BJ (cell line): Measurements from ENCODE around the gene MBD5. TPM values are rescaled to one million over a fixed set of nuclear protein-coding genes. Genes with fewer than 3 reads are reported as not detected.

Source experiments
- CTCF ChIA-PET: fragments of 350-600 bp; formaldehyde crosslinking; extraction: SDS; loops from one replicate; lab custom pipeline; 2021; ENCODE audit warnings: antibody characterized with exemption, inconsistent platforms; lab: Yijun Ruan, JAX
- POLR2A ChIA-PET: fragments of 300-600 bp; sonication (Branson Sonifier 250); formaldehyde crosslinking; extraction: SDS; loops from one replicate; lab custom pipeline; 2021; ENCODE audit warnings: antibody characterized with exemption; lab: Charles Lee
- DNase-seq: peaks from one replicate; pipeline ENCODE4 v3.0.0-alpha.2; 2011; ENCODE audit warnings: low read depth
- H3K27me3 ChIP-seq: 2 replicates; pipeline ENCODE4 v1.6.0; 2011; ENCODE audit warnings: low read length; ENCODE audit not compliant: control insufficient read depth, insufficient read depth
- H3K36me3 ChIP-seq: 2 replicates; pipeline ENCODE4 v1.5.1; 2011; ENCODE audit warnings: low read length; ENCODE audit not compliant: control insufficient read depth, insufficient read depth
- H3K4me3 ChIP-seq: 2 replicates; pipeline ENCODE4 v1.5.1; 2011; ENCODE audit warnings: low read depth, mild to moderate bottlenecking, control low read depth, low read length
- CTCF ChIP-seq: IDR thresholded peaks from 2 replicates; pipeline ENCODE4 v1.5.1; 2011; ENCODE audit warnings: low read depth, mild to moderate bottlenecking, control low read depth, inconsistent platforms, low read length, moderate library complexity; ENCODE audit not compliant: insufficient read depth
- polyA plus RNA-seq: library from polyadenylated mRNA; depleted of rRNA; stranded (reverse); fragments of >200 nt; gene quantifications from 2 replicates; pipeline ENCODE4 v1.2.3, GENCODE V29; 2011

MBD5 gene
- polyA plus RNA-seq, 1 experiment: 20.4 TPM

GRCh38 chr2:148020111-148021058 is 506 bp upstream of the MBD5 start, which contains the start of gene ORC4:
Gene ORC4 (minus strand): TSS chr2:148020737. CDS start chr2:147975958, 44,779 bp downstream.
- Histone ChIP-seq H3K36me3 (no peaks in the 10 kb centered on the region), H3K27me3 (no peaks in the 10 kb centered on the region), H3K4me3 (peak within 1 kb of the TSS; percentile 84)
- ChIA-PET CTCF (interaction anchor here (0.7 to 1.3 kb wide), 3 partner anchors 8 to 488 kb away, joined by 3 to 4 read pairs (median 3); no protein-coding TSS in a partner anchor), POLR2A (interaction anchor here (0.6 to 1.1 kb wide), 7 partner anchors 23 to 489 kb away, joined by 3 to 17 read pairs (median 5); no protein-coding TSS in a partner anchor)
- DNase-seq: peak; percentile 97
- TF ChIP-seq CTCF: peak; percentile 64

GRCh38 chr2:148021886-148022285 is 995 bp downstream of the MBD5 start:
- no peak for TF ChIP-seq CTCF
- DNase-seq: no peak
- Histone ChIP-seq H3K27me3 (no peaks in the 10 kb centered on the region), H3K4me3 (peak overlapping the region; percentile 84), H3K36me3 (no peaks in the 10 kb centered on the region)
- CTCF ChIA-PET: interaction anchor here (1.0 kb wide), 1 partner anchor 47 kb away, joined by 3 read pairs; no protein-coding TSS in a partner anchor
- POLR2A ChIA-PET: no interaction called here

GRCh38 chr2:148022351-148022750 is 1.5 kb downstream of the MBD5 start:
- CTCF ChIA-PET: interaction anchor here (1.0 kb wide), 1 partner anchor 47 kb away, joined by 3 read pairs; no protein-coding TSS in a partner anchor
- no peak for DNase-seq
- TF ChIP-seq CTCF: no peak
- POLR2A ChIA-PET: no interaction called here
- no peaks in the 10 kb centered on the region for H3K36me3 ChIP-seq
- H3K4me3 ChIP-seq: peak overlapping the region; percentile 84
- H3K27me3 ChIP-seq: no peaks in the 10 kb centered on the region

GRCh38 chr2:148022882-148023281 is 2.0 kb downstream of the MBD5 start:
- ChIA-PET CTCF (interaction anchor here (1.0 kb wide), 1 partner anchor 46 kb away, joined by 3 read pairs; no protein-coding TSS in a partner anchor), POLR2A (no interaction called here)
- DNase-seq: no peak
- peak overlapping the region; percentile 16 for H3K4me3 ChIP-seq
- TF ChIP-seq CTCF: no peak
- no peaks in the 10 kb centered on the region for H3K27me3 ChIP-seq
- no peaks in the 10 kb centered on the region for H3K36me3 ChIP-seq

- Histone ChIP-seq H3K36me3 (no peaks in the 10 kb centered on the region), H3K27me3 (no peaks in the 10 kb centered on the region), H3K4me3 (no peak overlapping the region)
- no peak for TF ChIP-seq CTCF
- DNase-seq: no peak
- CTCF ChIA-PET: interaction anchor here (0.5 kb wide), 1 partner anchor 427 kb away, joined by 3 read pairs; no protein-coding TSS in a partner anchor
- POLR2A ChIA-PET: no interaction called here
Measured at GRCh38 chr2:148023861-148024260, 3.0 kb downstream of the MBD5 start.
